Activated T-helper 1 cell treated with anti-CD3 and anti-CD28 coated beads, Interleukin-12 subunit alpha, Interleukin-12 subunit beta, Interleukin-2, Interleukin-4 antibody, amounts not matched to agents 30 ng/mL and 10 ng/mL and 1 ng/mL, durations not matched to agents 14 hours and 24 hours and 36 hours (primary cell): ENCODE data around the gene XPR1. TPM values are rescaled to one million over a fixed set of nuclear protein-coding genes. Genes with fewer than 3 reads are reported as not detected.
"Not testable (repeated sequence)": the region's sequence is repeated elsewhere in the genome, so short reads cannot be mapped to it uniquely, and the experiment has no call there.

Experiments
- DNase-seq: peaks from one replicate; pipeline ENCODE4 v3.0.0; 2021; ENCODE audit warnings: low spot score
- H3K27ac Mint-ChIP-seq: one replicate; pipeline ENCODE4 v1.8.0; 2021; ENCODE audit warnings: mild to moderate bottlenecking, mixed read lengths
- H3K27me3 Mint-ChIP-seq: one replicate; pipeline ENCODE4 v1.8.0; 2022; ENCODE audit warnings: mild to moderate bottlenecking, moderate library complexity, mixed read lengths; ENCODE audit not compliant: insufficient read depth
- H3K36me3 Mint-ChIP-seq: one replicate; pipeline ENCODE4 v1.8.0; 2021; ENCODE audit warnings: low read depth, mixed read lengths
- H3K4me1 Mint-ChIP-seq: one replicate; pipeline ENCODE4 v1.8.0; 2021; ENCODE audit warnings: low read depth, mixed read lengths
- H3K4me3 Mint-ChIP-seq: one replicate; pipeline ENCODE4 v1.8.0; 2021; ENCODE audit warnings: mild to moderate bottlenecking, moderate library complexity, mixed read lengths
- H3K9me3 Mint-ChIP-seq: one replicate; pipeline ENCODE4 v1.8.0; 2021; ENCODE audit warnings: mixed read lengths
- intact Hi-C: fragments of 100-400 bp; cut with micrococcal nuclease; formaldehyde crosslinking; loops from one replicate; pipeline ENCODE4 v1.15.1; 2024
- total RNA-seq: library from RNA; stranded (reverse); gene quantifications from 2 replicates; pipeline ENCODE4 v1.2.3, GENCODE V29; 2022

XPR1 gene
- total RNA-seq, 1 donor from 2014 or later = 21.2 TPM

GRCh38 chr1:180854001-180854400 is 222.2 kb downstream of the XPR1 start:
- Mint-ChIP-seq H3K4me3 (no peak overlapping the region), H3K36me3 (peaks cover 5% of the 10 kb centered on the region), H3K27ac (no peak overlapping the region), H3K27me3 (no peaks in the 10 kb centered on the region), H3K9me3 (no peaks in the 10 kb centered on the region), H3K4me1 (peaks cover 14% of the 10 kb centered on the region)
- intact Hi-C loops = no loop called here
- no peak for DNase-seq

DNA sequence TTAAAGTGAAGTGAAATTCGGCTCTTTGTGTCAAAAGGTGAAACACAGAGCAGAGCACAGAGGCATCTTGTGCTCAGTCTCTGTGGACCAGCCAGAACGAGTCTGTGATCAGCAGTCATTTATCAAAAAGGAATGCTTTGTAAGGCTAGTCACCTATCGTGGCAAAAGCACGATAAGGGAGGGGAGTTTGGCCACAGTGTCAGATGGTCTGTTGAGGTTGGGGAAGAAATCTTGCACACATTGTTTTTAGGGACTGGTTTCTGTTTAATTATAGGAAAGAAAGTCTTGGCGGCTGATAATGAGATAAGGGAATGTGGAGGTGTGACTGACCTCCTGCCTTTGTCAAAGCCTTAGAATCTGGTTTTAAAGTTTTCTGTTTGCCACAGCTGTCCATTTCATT is 222.6 kb downstream of the XPR1 start:
- intact Hi-C loops = no loop called here
- H3K9me3 Mint-ChIP-seq = no peaks in the 10 kb centered on the region
- no peak overlapping the region for H3K27ac Mint-ChIP-seq
- no peak overlapping the region for H3K4me3 Mint-ChIP-seq
- peaks cover 14% of the 10 kb centered on the region for H3K4me1 Mint-ChIP-seq
- H3K36me3 Mint-ChIP-seq = peaks cover 5% of the 10 kb centered on the region
- H3K27me3 Mint-ChIP-seq = no peaks in the 10 kb centered on the region
- no peak for DNase-seq

DNA sequence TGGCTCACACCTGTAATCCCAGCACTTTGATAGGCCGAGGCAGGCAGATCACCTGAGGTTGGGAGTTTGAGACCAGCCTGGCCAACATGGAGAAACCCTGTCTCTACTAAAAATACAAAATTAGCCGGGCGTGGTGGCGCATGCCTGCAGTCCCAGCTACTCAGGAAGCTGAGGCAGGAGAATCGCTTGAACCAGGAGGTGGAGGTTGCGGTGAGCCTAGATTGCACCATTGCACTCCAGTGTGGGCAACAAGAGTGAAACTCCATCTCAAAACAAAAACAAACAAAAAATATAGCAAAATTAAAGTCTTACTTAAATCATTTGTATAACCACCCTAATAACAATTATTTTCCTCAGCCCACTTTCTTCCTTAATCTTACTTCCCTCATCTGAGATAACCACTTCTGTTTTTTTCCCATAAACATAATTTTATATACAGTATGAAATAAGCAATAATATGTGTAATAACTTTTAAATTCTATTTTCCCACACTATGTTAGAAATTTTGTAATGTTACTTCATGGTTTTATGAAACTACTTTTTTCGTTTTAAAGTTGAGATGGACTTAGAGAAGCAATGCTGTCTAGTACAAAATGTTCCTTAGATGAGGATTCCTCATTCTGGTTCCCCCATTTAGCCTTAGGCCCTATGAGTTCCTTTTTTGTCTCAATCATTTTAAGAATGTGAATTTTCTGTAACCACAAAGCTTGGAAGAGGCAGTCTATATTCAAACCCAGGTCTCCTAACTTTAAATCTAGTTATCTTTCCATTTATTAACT is 226.3 kb downstream of the XPR1 start:
- H3K27ac Mint-ChIP-seq, DNase-seq, H3K4me1 Mint-ChIP-seq, intact Hi-C loops, H3K36me3 Mint-ChIP-seq, H3K9me3 Mint-ChIP-seq, H3K4me3 Mint-ChIP-seq, H3K27me3 Mint-ChIP-seq: not testable (repeated sequence)

DNA sequence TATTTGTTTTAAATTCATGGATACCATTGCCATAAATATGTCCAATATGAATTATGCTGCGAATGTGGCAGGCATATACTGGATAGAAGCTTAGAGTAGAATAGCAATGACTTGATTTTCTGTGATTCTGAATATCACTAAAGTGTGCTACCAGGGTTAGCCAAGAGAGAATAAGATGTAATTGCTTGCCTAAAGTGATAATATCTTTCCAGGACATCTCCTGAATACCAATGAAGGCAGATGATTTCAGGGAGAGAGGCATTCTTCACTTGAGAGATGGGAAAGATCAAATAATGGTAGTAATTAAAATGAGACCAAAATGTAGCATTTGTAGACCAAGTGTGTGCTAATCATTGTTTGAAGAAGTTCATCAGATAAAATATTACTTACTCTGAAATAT is 227.5 kb downstream of the XPR1 start:
- Mint-ChIP-seq H3K9me3 (no peaks in the 10 kb centered on the region), H3K36me3 (peaks cover 5% of the 10 kb centered on the region), H3K4me3 (no peak overlapping the region), H3K4me1 (no peaks in the 10 kb centered on the region), H3K27ac (no peak overlapping the region), H3K27me3 (no peaks in the 10 kb centered on the region)
- intact Hi-C loops = no loop called here
- no peak for DNase-seq

- Mint-ChIP-seq H3K36me3 (peaks cover 7% of the 10 kb centered on the region), H3K9me3 (no peaks in the 10 kb centered on the region), H3K4me3 (no peak overlapping the region), H3K4me1 (no peaks in the 10 kb centered on the region), H3K27ac (no peak overlapping the region), H3K27me3 (no peaks in the 10 kb centered on the region)
- intact Hi-C loops = loop anchor here (5.0 kb wide), 3 partner anchors 83 to 343 kb away; partner anchors contain the start of gene XPR1
- DNase-seq = no peak
Observed at GRCh38 chr1:180860535-180860934, 228.7 kb downstream of the XPR1 start.

DNA sequence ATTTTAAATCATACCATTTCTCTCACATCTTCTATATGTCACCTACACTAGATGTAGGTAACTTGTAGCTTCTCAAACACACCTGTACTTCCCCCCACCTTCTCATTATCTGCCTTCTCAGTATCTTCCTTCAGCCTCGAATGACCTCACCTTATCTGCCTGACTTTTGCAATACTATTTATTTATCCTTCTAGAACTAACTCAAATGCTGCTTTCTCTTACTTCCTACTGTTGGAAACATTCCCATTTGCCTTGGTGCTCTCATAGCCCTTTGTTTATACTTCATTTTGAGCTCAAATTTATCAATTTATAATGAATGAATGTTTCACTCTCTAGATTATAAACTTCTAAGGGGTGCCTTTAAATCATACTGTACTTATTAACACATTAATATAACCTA is 230.5 kb downstream of the XPR1 start:
- intact Hi-C loops = loop anchor here (5.0 kb wide), 3 partner anchors 85 to 345 kb away; partner anchors contain the start of gene XPR1
- Mint-ChIP-seq H3K4me3 (no peak overlapping the region), H3K27ac (no peak overlapping the region), H3K27me3 (no peaks in the 10 kb centered on the region), H3K9me3 (no peaks in the 10 kb centered on the region), H3K4me1 (no peaks in the 10 kb centered on the region), H3K36me3 (peaks cover 7% of the 10 kb centered on the region)
- DNase-seq = no peak

DNA sequence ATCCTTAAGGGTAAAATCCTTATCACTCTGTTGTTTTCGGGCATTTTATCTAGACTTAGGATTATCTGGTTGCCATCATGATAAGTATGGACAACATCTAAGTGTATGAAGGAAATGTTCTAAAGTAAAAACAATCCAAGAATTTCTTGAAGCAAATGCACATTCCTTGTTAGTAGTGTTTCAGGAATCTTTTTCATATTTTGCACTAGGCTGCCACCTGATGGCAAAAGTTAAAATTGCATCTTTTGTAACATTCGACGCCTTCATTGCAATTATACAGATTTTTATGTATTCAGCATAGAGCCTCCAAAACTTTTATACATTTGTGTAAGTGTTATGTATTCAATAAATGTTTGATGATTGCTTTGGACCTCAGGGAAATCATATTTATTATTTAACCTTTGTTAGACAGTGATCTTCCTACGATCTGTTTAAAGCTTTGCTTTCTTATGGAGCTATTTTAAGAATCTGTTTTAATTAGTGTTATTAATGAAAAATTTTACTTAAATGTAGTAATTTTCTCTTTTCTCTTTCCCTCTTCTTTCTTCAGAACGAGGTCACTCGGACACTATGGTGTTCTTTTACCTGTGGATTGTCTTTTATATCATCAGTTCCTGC is 231.4 kb downstream of the XPR1 start:
- H3K27me3 Mint-ChIP-seq = no peaks in the 10 kb centered on the region
- DNase-seq = no peak
- intact Hi-C loops = loop anchor here (5.0 kb wide), 3 partner anchors 86 to 346 kb away; partner anchors contain the start of gene XPR1
- H3K9me3 Mint-ChIP-seq = no peaks in the 10 kb centered on the region
- H3K4me1 Mint-ChIP-seq = no peaks in the 10 kb centered on the region
- H3K27ac Mint-ChIP-seq = no peak overlapping the region
- peaks cover 7% of the 10 kb centered on the region for H3K36me3 Mint-ChIP-seq
- no peak overlapping the region for H3K4me3 Mint-ChIP-seq

DNA sequence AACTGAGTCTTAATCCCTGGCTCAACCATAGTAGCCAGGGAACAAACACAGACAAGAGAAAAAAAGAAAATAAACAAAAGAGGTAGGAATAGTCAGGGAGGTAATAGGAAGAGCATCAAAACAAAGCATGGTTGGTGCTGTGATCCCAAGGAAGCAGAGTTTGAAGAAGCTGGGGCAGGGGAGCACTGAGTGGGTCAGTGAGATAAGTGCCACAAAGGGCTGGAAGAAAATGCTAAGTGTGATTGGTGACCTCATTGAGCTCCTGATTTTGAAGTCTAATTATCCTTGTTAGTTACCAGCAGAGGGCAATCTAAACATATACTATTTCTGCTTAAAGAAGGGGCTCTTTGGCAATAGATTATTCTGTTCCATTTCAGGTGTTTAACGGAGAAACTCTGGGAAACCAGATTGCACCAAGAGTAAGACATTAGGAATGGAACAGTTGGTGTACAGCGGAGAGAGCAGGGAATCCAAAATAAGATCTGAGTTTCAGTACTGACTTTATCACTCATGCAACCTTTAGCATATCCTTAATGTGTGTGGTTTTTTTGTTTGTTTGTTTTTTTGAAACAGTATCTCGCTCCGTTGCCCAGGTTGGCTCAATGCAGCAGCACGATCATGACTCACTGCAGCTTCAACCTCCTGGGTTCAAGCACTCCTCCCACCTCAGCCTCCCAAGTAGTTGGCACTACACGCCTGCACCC is 250.1 kb downstream of the XPR1 start:
- H3K27me3 Mint-ChIP-seq = no peaks in the 10 kb centered on the region
- peaks cover 6% of the 10 kb centered on the region for H3K4me1 Mint-ChIP-seq
- H3K9me3 Mint-ChIP-seq = no peaks in the 10 kb centered on the region
- no peak overlapping the region for H3K27ac Mint-ChIP-seq
- intact Hi-C loops = loop anchor here (1.0 to 5.0 kb wide), 6 partner anchors 39 to 284 kb away; no protein-coding TSS in a partner anchor
- H3K4me3 Mint-ChIP-seq = no peak overlapping the region
- no peak for DNase-seq
- H3K36me3 Mint-ChIP-seq = peaks cover 2% of the 10 kb centered on the region

DNA sequence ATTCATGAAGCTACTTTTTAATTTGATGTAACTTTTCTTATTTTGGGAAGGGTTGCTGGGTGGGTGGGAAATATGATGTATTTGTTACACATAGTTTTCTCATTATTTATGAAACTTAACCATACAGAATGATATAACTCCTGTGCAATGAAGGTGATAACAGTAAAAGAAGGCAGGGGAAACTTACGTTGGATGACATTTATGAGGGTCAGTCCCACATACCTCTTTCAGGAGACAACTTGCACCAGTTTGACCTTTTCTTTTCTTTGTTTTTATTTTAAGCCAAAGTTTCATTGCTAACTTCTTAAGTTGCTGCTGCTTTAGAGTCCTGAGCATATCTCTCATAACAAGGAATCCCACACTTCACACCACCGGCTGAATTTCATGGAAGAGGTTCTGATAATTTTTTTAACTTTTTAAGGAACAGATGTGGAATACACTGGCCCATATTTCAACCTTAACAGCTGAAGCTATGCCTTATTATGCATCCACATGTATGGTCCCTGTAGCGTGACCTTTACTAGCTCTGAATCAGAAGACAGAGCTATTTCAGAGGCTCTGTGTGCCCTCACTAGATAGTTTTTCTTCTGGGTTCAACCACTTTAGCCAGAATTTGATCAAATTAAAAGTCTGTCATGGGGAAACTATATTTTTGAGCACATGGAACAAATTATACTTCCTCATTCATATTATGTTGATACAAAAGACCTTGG is 252.9 kb downstream of the XPR1 start:
- no peak overlapping the region for H3K27ac Mint-ChIP-seq
- H3K27me3 Mint-ChIP-seq = no peaks in the 10 kb centered on the region
- H3K4me3 Mint-ChIP-seq = no peak overlapping the region
- DNase-seq = no peak
- intact Hi-C loops = loop anchor here (5.0 kb wide), 2 partner anchors 98 to 153 kb away; no protein-coding TSS in a partner anchor
- peaks cover 5% of the 10 kb centered on the region for H3K36me3 Mint-ChIP-seq
- no peaks in the 10 kb centered on the region for H3K9me3 Mint-ChIP-seq
- peaks cover 6% of the 10 kb centered on the region for H3K4me1 Mint-ChIP-seq

DNA sequence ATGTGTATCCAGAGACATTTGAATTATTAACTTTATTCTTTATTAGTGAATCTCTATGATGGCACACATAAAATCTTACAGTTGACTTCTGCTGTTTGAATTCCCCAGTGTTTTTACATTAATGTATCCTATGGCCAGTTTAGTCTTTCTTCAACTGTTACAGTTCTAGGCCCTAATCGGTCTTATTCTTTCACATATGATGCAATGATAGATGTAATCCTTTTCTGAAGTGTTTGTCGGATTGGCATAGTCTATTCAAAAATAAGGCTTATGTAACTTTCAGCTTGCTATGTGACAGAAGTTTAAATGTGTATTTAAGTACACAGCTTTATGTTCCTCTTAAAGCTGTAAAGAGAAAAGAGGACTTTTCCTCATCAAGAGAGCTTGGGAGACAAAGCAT is 254.5 kb downstream of the XPR1 start:
- Mint-ChIP-seq H3K36me3 (peaks cover 5% of the 10 kb centered on the region), H3K4me1 (peaks cover 6% of the 10 kb centered on the region), H3K27ac (no peak overlapping the region), H3K4me3 (no peak overlapping the region), H3K27me3 (no peaks in the 10 kb centered on the region), H3K9me3 (no peaks in the 10 kb centered on the region)
- DNase-seq = no peak
- intact Hi-C loops = no loop called here

GRCh38 chr1:180887841-180888240 is 256.0 kb downstream of the XPR1 start:
- H3K4me3 Mint-ChIP-seq = no peak overlapping the region
- intact Hi-C loops = no loop called here

GRCh38 chr1:180888870-180889269 is 257.0 kb downstream of the XPR1 start:
- Mint-ChIP-seq H3K9me3 (no peaks in the 10 kb centered on the region), H3K4me1 (peaks cover 9% of the 10 kb centered on the region), H3K27ac (no peak overlapping the region), H3K36me3 (peaks cover 3% of the 10 kb centered on the region), H3K27me3 (no peaks in the 10 kb centered on the region), H3K4me3 (no peak overlapping the region)
- DNase-seq = no peak
- intact Hi-C loops = no loop called here

More at GRCh38 chr1:180887841-180888240, 256.0 kb downstream of the XPR1 start:
- Mint-ChIP-seq H3K9me3 (no peaks in the 10 kb centered on the region), H3K4me1 (peaks cover 4% of the 10 kb centered on the region), H3K27me3 (no peaks in the 10 kb centered on the region), H3K27ac (no peak overlapping the region), H3K36me3 (peaks cover 5% of the 10 kb centered on the region)
- no peak for DNase-seq
